Stimulated activated CD4-positive, alpha-beta T cell treated with anti-CD3 and anti-CD28 coated beads, Interleukin-15, amount 100 ng/mL, for 1 hour (primary cell): ENCODE data around the gene CMIP.
"Not testable (repeated sequence)": the region's sequence is repeated elsewhere in the genome, so short reads cannot be mapped to it uniquely, and the experiment has no call there.

ENCODE experiments used
- DNase-seq, 2 donors: peaks; one replicate each; pipeline ENCODE4 v3.0.0-alpha.2; 2020; ENCODE audit warnings: low read depth in 1 of 2, low spot score in 1 of 2

CMIP gene

GRCh38 chr16:81514568-81515258, 70.1 kb downstream of the CMIP start:
- DNase-seq: no peak

DNA sequence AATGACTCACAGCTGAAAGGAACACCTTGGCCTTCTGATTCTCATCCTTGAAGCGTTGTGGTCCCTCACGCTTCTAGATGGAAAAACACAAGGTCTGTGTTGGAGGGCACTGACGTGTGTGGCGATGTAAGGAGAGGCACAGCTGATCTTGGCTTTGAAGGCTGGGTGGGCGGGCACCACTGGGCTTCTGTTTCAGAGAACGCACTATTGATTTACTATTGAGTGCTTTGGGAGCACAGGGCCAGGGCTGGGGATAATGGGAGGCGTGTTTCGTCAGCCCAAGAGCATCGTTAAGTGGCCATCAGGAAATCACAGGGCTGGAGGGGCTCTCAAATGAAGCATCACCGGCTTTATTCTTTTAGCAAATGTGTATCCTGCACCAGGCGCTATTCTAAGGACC, 70.7 kb downstream of the CMIP start:
- no peak for DNase-seq

DNA sequence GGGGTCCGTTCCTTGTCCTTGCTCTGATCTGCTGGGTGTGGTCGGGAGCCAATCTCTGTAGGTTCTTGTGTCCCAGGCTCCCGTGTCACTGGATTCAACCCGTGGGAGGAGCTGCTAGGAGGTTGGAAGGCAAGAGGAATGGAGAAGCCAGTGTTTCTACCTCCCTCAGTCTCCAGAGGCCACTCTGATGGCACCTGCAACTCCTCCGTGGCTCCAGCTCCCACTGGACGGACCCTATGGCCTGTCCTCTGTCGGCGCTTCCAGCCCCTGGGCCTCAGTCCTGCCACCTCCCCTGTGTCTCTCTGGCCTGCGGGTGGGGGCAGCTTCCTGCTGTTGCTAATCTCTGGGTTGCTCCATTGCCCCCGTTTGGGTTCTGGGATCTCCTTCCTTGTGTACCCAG, 71.1 kb downstream of the CMIP start:
- DNase-seq: no peak

GRCh38 chr16:81516478-81517149, 72.0 kb downstream of the CMIP start:
- DNase-seq: no peak

GRCh38 chr16:81517150-81517499, 72.5 kb downstream of the CMIP start:
- DNase-seq: no peak

DNA sequence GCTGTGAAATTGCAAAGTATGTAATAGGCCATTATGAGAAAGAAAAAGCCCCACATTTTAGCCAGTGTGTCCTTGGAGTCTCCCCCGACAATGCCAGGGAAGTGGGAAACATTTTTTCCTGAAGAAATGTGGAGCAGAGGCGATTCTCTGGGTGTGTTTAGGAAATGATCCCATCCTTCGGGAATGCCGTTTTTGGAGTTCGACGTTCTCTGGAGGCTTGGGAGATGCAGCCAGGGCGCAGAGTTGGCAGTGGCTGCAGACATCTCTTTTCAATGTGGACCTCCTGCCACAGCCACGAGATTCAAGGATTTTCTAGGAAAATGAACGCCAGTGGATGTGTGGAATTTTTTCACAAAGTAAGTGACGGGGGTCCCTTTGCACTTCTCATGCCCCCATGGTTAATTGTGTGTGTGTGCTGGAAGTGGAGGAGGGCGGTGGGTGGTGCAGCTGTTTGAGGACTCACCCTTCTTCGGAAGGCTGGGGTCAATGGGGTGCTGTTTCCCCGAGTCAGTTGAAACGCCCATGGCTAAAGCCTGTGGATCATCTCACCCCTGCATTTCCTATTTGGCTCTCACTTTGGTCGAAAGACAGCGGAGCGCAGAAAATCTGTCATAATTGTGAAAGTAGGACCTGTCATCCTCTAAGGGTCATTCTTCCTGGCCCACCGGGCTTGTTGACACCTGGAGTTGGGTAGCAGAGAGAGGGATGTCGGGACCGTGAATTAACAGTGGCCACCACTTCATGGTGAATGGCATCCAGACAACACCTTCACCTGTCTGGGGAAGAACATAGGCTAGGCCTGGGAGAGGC, 73.2 kb downstream of the CMIP start:
- no peak for DNase-seq

DNA sequence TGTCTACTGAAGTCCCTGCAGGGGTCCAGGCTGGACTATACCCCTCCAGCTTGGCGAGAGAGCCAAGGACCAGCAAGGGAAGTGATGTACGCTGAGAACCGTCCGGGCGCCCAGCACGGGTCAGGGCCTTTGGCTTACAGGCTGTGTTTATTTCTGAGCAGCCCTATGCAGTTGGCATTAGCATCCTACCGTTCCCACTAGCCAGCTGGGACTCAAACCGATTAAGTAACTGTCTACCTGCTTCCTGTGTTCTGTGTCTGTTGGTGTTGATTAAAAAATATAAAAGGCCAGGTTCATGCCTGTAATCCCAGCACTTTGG, 73.8 kb downstream of the CMIP start:
- no peak for DNase-seq

DNA sequence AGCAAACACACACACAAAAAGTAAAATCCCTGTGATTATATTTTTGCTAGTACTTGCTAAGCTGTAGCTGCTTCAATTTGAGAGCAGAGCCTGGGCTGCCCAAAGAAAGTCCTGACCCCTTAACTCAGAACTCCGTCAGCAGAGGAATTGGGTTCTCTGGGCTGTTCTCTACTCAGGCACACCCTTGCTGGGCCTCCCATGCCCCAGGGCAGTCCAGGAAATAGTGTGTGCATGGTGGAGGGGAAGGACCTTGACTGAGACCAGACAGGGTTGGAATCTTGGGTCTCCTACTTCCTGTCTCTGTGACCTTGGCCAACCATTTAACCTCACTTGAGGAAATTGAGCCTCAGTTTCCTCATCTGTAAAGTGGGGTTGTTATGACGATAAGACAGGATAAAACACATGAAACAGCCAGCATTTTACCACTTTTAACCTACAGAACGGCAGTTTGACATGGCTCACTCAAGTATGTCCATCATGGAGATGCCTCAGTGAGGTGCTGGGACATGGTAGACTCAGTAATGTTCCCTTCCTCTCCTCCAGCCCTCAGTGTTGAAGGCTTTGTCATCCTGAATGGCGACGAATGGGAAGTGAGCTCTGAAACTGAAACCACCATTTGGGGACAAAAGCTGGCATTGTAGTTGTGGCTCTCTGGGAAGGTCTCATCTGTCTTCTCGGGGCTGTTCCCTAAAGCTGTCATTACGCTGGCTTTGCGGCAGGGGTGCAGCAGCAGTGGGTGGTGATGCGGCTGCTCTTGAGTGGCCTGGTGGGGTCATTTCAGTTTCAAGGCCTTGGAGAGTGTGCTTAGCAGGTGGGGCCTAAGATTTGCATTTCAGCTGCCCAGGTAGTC, 74.9 kb downstream of the CMIP start:
- DNase-seq: no peak

GRCh38 chr16:81520151-81520470, 75.5 kb downstream of the CMIP start:
- no peak for DNase-seq

DNA sequence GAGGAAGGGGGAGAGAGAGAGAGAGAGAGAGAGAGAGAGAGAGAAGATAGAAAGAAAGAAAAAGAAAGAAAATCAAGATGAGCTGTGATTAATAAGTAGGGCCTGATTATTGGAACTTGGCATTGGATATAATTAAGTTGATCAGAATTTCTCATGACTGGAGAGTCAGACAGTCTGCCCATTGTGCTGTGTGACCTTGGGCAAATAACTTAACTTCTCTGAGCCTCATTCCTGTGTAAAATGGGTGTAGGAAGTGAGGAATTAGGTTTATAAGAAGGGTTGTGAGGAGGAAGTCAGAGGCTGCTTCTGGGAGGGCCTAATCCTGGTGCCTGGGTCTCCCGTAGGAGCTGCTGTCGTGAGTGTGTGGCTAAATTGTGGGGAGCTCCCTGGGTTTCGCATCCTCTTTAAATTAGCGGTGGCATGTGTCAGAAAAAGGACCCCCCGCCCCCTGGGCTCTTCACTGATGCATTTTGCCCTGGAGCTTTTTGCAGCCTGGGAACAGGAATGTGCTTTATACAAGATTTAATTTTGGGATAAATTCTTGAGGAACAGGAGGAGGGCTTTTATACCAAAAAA, 76.0 kb downstream of the CMIP start:
- DNase-seq: no peak

GRCh38 chr16:81521141-81521626, 76.6 kb downstream of the CMIP start:
- DNase-seq: peak in 1 of 2 donors; percentile 55

DNA sequence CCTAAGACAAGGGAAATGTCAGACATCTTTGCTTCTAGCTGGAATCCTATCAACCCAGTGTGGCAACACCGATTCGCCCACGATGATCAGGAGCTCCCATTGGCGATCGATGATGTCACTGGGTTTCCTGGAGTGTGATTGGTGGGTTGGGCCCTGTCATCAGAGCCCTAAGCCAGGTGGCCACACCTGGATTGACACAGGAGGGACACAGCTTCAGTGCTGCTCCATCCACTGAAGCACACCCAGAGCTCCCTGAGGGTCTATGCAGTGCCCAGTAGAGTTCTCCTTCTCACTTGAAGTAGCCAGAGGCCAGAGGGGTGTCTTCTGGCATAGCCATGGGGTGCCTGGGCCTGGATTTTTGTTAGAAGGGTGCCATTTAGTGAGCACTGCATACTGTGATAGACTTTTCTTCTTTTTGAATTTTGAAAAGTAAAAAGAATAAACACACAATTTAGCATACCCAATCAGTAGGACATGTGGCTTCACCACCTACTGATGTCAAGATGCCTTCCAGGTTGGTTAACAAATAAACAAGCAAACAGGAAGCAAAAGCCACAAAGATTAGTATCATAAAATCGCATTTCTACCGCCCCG, 77.6 kb downstream of the CMIP start:
- DNase-seq: no peak

- not testable (repeated sequence) for DNase-seq
Measured at GRCh38 chr16:81522851-81523250, 78.2 kb downstream of the CMIP start.

DNA sequence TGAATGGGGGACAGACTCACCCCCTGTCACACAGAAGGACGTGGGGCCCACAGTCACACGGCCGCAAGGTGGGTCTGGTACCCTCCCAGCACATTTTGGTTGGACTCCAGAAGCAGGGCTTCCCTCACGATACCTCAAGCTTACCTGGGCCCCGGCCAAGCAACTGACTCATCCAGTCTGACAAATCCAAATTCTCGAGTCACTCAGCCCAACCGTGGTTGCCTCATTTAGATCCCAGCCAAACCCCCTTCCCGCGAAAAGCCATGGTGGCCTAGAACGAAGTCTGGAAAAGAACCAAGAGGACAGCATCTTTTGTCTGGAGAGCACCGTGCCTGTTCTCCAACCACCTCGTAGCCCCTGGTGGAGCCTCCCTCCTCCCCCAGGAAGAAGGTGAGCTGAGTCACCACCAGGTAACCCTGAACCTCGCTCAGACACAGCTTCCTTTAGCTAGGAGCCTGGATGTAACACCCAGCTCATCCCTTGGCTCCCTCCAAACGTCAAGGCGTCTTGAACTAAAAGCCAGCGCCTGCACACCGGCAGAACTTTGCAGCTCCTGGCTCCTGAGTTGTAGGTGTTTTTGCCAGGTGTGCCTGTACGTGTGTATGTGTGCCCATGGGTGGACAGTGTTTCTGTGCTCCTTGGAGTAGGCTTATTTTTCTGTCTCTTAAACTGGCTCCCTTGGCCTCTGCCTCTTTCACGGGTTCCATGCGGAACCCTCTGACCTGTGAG, 78.9 kb downstream of the CMIP start:
- no peak for DNase-seq

- peak in 1 of 2 donors; percentile 13 for DNase-seq
Measured at GRCh38 chr16:81524382-81524781, 79.8 kb downstream of the CMIP start.

DNA sequence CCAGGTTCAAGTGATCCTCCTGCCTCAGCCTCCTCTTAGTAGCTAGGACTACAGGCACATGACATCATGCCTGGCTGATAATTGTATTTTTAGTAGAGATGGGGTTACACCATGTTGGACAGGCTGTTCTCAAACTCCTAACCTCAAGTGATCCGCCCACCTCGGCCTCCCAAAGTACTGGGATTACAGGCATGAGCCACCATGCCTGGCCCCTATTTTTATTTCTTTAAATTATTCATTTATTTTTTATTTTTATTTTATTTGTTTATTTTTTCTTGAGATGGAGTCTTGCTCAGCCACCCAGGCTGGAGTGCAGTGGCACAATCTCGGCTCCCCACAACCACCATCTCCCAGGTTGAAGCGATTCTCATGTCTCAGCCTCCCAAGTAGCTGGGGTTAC, 80.3 kb downstream of the CMIP start:
- not testable (repeated sequence) for DNase-seq

- no peak for DNase-seq
Measured at GRCh38 chr16:81526199-81526598, 81.6 kb downstream of the CMIP start.

- no peak for DNase-seq
Measured at GRCh38 chr16:81526935-81527334, 82.3 kb downstream of the CMIP start.

- no peak for DNase-seq
Measured at GRCh38 chr16:81527477-81528178, 83.0 kb downstream of the CMIP start.
